ENCODE data around the gene SPIC.

DNA sequence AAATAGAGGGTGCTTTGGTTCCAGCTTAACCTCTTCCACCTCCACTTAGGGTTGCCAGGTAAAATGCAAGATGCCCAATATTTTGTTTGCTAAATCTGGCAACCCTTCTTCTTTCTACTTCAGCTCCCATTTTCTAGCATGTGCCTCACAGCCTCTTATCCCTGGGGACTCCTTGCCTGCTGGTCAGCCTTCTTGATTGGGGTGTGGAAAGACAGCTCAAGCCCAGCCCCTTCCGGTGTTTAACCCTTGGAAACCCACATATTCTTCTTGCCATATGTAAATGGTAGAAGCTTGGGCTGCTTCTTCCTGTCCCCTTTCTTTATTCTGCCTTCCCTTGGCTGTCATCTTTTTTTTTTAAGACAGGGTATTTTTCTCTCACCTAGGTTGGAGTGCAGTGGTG lies 5.7 kb downstream of the SPIC start:
- no peak for TF ChIP-seq POLR2AphosphoS5 (IDR thresholded peaks at IDR 0.05; ENCODE audit: insufficient read depth, low read depth, low read length)
- TF ChIP-seq, protein P1, sequence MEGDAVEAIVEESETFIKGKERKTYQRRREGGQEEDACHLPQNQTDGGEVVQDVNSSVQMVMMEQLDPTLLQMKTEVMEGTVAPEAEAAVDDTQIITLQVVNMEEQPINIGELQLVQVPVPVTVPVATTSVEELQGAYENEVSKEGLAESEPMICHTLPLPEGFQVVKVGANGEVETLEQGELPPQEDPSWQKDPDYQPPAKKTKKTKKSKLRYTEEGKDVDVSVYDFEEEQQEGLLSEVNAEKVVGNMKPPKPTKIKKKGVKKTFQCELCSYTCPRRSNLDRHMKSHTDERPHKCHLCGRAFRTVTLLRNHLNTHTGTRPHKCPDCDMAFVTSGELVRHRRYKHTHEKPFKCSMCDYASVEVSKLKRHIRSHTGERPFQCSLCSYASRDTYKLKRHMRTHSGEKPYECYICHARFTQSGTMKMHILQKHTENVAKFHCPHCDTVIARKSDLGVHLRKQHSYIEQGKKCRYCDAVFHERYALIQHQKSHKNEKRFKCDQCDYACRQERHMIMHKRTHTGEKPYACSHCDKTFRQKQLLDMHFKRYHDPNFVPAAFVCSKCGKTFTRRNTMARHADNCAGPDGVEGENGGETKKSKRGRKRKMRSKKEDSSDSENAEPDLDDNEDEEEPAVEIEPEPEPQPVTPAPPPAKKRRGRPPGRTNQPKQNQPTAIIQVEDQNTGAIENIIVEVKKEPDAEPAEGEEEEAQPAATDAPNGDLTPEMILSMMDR (IDR thresholded peaks at IDR 0.05; ENCODE audit: extremely low read depth in 1 of 2, insufficient read depth in 1 of 2, low read depth in 1 of 2, low read length in 2 of 2), result no peak
- TF ChIP-seq MYC (IDR thresholded peaks at IDR 0.05; ENCODE audit: low read depth, low read length), result no peak
- TF ChIP-seq POLR2A (IDR thresholded peaks at IDR 0.05; ENCODE audit: low read depth, low read length), result no peak
- TF ChIP-seq GATA2 (IDR thresholded peaks at IDR 0.05; ENCODE audit: insufficient read depth, insufficient read length, low read depth, low read length), result no peak
- TF ChIP-seq EZH2 (IDR thresholded peaks at IDR 0.05; ENCODE audit: borderline replicate concordance, low read depth, low read length, severe bottlenecking), result no peak
- TF ChIP-seq, protein P2, sequence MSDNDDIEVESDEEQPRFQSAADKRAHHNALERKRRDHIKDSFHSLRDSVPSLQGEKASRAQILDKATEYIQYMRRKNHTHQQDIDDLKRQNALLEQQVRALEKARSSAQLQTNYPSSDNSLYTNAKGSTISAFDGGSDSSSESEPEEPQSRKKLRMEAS (IDR thresholded peaks at IDR 0.05; ENCODE audit: insufficient read depth, insufficient read length), result no peak
- TF ChIP-seq FOS (IDR thresholded peaks at IDR 0.05; ENCODE audit: borderline replicate concordance, insufficient read depth, low read length), result no peak
- TF ChIP-seq JUN (IDR thresholded peaks at IDR 0.05; ENCODE audit: borderline replicate concordance, insufficient read depth, insufficient read length, low read depth), result no peak

All from endothelial cell of umbilical vein (primary cell).